Inflammatory macrophage treated with lipopolysaccharide for 4 hours (primary cell): Measurements from ENCODE around the gene ERC2.

Experiments used
- DNase-seq: peaks from one replicate; pipeline ENCODE4 v3.0.0-alpha.2; 2020

Gene ERC2

GRCh38 chr3:56424336-56424735 lies 43.9 kb downstream of the ERC2 start:
- no peak for DNase-seq

- no peak for DNase-seq
Measured at GRCh38 chr3:56423661-56424099, 44.6 kb downstream of the ERC2 start.

GRCh38 chr3:56422316-56422715 lies 46.0 kb downstream of the ERC2 start:
- no peak for DNase-seq

- no peak for DNase-seq
Measured at GRCh38 chr3:56421205-56421604, 47.1 kb downstream of the ERC2 start.

- no peak for DNase-seq
Measured at GRCh38 chr3:56415652-56416051, 52.6 kb downstream of the ERC2 start.

GRCh38 chr3:56413911-56414310 lies 54.4 kb downstream of the ERC2 start:
- no peak for DNase-seq

GRCh38 chr3:56411166-56411565 lies 57.1 kb downstream of the ERC2 start:
- DNase-seq: no peak

GRCh38 chr3:56410576-56410975 lies 57.7 kb downstream of the ERC2 start:
- no peak for DNase-seq

GRCh38 chr3:56409790-56410189 lies 58.5 kb downstream of the ERC2 start:
- no peak for DNase-seq

- no peak for DNase-seq
Measured at GRCh38 chr3:56408761-56409196, 59.5 kb downstream of the ERC2 start.

- no peak for DNase-seq
Measured at GRCh38 chr3:56406826-56407515, 61.3 kb downstream of the ERC2 start.

- no peak for DNase-seq
Measured at GRCh38 chr3:56404884-56405283, 63.4 kb downstream of the ERC2 start.

- DNase-seq: no peak
Measured at GRCh38 chr3:56398659-56399058, 69.6 kb downstream of the ERC2 start.

GRCh38 chr3:56397798-56398197 lies 70.5 kb downstream of the ERC2 start:
- DNase-seq: no peak

GRCh38 chr3:56389183-56389830 lies 79.0 kb downstream of the ERC2 start:
- DNase-seq: no peak

- DNase-seq: no peak
Measured at GRCh38 chr3:56383092-56383491, 85.2 kb downstream of the ERC2 start.

GRCh38 chr3:56379723-56380287 lies 88.5 kb downstream of the ERC2 start:
- no peak for DNase-seq

GRCh38 chr3:56375654-56376053 lies 92.6 kb downstream of the ERC2 start:
- no peak for DNase-seq

GRCh38 chr3:56373386-56373785 lies 94.9 kb downstream of the ERC2 start:
- DNase-seq: no peak

GRCh38 chr3:56370991-56371775 lies 97.1 kb downstream of the ERC2 start:
- DNase-seq: no peak

- no peak for DNase-seq
Measured at GRCh38 chr3:56369914-56370313, 98.4 kb downstream of the ERC2 start.

- DNase-seq: no peak
Measured at GRCh38 chr3:56368846-56369245, 99.4 kb downstream of the ERC2 start.

- no peak for DNase-seq
Measured at GRCh38 chr3:56366641-56367162, 101.6 kb downstream of the ERC2 start.
